Measurements from ENCODE around the gene PRSS8. TPM values are rescaled to one million over a fixed set of nuclear protein-coding genes. Genes with fewer than 3 reads are reported as not detected.
"Not testable (repeated sequence)": the region's sequence is repeated elsewhere in the genome, so short reads cannot be mapped to it uniquely, and the experiment has no call there.

PRSS8 gene
- total RNA-seq, 1 donor from 2014 or later, result 3.8 TPM

DNA sequence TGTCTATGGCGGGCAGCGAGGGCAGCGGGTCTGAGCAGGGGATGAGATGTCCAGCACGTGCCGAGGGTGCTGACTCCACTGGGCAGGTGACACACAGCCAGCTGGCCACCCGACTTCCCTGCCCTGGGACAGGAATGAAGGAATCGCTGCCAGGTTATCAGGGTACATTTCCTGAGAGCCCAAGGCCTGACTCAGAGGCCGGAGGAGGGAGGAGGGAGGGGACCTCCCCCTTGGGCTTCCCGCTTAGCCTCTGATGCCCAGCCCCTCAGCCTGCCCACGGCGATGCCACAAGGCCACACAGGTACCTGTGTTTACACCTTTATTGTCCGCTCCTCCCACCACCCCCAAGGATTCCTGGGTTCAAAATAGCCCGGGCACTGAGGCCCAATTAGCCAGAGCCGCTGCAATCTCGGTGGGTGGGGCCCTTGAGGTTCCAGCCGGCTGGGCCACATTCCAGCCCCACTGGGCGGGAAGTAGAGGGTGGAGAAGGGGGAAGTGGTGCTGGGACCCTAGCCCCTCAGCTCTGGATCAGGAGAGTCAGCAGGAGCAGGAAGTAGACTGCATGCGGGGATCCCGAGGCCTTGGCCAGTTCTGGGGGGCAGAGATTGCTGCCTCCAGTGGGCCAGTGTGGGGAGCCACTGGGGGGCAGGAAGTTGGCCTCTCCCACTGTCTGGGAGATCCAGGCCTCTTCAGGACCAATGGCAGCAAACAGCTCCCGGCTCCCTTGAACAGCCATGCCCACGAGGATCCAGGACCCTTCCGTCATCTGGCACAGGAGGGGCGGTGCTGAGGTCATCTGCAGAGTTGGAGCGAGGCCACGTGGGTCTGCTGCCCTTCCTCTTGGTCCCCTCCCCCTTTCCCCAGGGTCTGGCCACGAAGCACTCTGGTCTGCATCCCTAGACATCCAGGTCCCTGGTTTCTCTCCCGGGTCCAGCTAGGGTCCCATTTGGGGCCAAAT lies 3.4 kb upstream of the PRSS8 start:
- DNase-seq (ENCODE audit: low spot score), result no peak
- Mint-ChIP-seq H3K9me3 (ENCODE audit: unreplicated experiment) (no peaks in the 10 kb centered on the region), H3K4me3 (ENCODE audit: unreplicated experiment) (no peak overlapping the region), H3K4me1 (ENCODE audit: unreplicated experiment) (peaks cover 10% of the 10 kb centered on the region), H3K36me3 (ENCODE audit: low read depth, unreplicated experiment) (peaks cover 6% of the 10 kb centered on the region), H3K27me3 (ENCODE audit: unreplicated experiment) (peaks cover 18% of the 10 kb centered on the region), H3K27ac (ENCODE audit: unreplicated experiment) (no peak overlapping the region)
- TF ChIP-seq, protein P1, sequence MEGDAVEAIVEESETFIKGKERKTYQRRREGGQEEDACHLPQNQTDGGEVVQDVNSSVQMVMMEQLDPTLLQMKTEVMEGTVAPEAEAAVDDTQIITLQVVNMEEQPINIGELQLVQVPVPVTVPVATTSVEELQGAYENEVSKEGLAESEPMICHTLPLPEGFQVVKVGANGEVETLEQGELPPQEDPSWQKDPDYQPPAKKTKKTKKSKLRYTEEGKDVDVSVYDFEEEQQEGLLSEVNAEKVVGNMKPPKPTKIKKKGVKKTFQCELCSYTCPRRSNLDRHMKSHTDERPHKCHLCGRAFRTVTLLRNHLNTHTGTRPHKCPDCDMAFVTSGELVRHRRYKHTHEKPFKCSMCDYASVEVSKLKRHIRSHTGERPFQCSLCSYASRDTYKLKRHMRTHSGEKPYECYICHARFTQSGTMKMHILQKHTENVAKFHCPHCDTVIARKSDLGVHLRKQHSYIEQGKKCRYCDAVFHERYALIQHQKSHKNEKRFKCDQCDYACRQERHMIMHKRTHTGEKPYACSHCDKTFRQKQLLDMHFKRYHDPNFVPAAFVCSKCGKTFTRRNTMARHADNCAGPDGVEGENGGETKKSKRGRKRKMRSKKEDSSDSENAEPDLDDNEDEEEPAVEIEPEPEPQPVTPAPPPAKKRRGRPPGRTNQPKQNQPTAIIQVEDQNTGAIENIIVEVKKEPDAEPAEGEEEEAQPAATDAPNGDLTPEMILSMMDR (IDR thresholded peaks at IDR 0.05; ENCODE audit: unreplicated experiment), result no peak

DNA sequence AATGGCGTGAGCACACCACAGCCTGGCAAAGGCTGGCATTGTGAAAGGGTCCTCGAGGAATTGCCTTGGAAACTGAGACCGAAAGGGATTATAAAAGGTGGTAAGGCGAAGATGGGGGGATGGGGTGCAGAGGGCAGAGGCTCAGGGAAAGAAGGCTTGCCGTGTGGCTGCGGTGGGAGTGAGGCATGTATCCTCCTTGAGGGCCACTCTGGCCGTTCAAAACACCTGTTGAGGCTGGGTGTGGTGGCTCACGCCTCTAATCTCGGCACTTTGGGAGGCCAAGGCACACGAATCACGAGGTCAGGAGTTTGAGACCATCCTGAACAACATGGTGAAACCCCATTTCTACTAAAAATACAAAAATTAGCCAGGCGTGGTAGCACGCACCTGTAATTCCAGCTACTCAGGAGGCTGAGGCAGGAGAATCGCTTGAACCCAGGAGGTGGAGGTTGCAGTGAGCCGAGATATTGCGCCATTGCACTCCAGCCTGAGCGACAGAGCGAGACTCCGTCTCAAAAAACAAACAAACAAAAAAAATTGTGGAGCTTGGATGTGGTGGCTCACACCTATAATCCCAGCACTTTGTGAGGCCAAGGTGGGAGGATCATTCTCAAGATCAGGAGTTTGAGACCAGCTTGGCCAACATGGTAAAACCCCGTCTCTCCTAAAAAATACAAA lies 1.4 kb upstream of the PRSS8 start:
- peaks cover 17% of the 10 kb centered on the region for H3K27me3 Mint-ChIP-seq (ENCODE audit: unreplicated experiment)
- H3K4me3 Mint-ChIP-seq (ENCODE audit: unreplicated experiment); DNase-seq (ENCODE audit: low spot score); H3K9me3 Mint-ChIP-seq (ENCODE audit: unreplicated experiment); H3K27ac Mint-ChIP-seq (ENCODE audit: unreplicated experiment): not testable (repeated sequence)
- H3K36me3 Mint-ChIP-seq (ENCODE audit: low read depth, unreplicated experiment), result peaks cover 11% of the 10 kb centered on the region
- peaks cover 12% of the 10 kb centered on the region for H3K4me1 Mint-ChIP-seq (ENCODE audit: unreplicated experiment)

DNA sequence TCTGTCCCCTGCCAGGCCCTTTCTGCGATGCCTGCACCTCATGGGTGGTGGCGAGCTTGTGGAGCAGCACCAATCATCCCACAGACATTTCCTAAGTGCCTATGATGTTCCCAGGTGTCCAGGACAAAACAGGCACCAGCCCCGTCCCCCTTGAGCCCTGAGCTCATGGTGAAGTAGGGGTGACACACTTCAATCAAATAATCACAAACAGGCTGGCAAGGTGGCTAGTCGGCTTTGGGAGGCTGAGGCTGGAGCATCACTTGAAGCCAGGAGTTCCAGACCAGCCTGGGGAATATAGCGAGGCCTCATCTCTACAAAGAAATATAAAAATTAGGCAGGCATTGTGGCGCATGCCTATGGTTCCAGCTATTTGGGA lies 748 bp upstream of the PRSS8 start:
- Mint-ChIP-seq H3K4me1 (ENCODE audit: unreplicated experiment) (peaks cover 12% of the 10 kb centered on the region), H3K9me3 (ENCODE audit: unreplicated experiment) (no peaks in the 10 kb centered on the region), H3K27ac (ENCODE audit: unreplicated experiment) (no peak overlapping the region), H3K27me3 (ENCODE audit: unreplicated experiment) (peaks cover 17% of the 10 kb centered on the region), H3K4me3 (ENCODE audit: unreplicated experiment) (peak overlapping the region; percentile 54), H3K36me3 (ENCODE audit: low read depth, unreplicated experiment) (peaks cover 12% of the 10 kb centered on the region)
- no peak for DNase-seq (ENCODE audit: low spot score)
- TF ChIP-seq, protein P1 (IDR thresholded peaks at IDR 0.05; ENCODE audit: unreplicated experiment), result no peak

DNA sequence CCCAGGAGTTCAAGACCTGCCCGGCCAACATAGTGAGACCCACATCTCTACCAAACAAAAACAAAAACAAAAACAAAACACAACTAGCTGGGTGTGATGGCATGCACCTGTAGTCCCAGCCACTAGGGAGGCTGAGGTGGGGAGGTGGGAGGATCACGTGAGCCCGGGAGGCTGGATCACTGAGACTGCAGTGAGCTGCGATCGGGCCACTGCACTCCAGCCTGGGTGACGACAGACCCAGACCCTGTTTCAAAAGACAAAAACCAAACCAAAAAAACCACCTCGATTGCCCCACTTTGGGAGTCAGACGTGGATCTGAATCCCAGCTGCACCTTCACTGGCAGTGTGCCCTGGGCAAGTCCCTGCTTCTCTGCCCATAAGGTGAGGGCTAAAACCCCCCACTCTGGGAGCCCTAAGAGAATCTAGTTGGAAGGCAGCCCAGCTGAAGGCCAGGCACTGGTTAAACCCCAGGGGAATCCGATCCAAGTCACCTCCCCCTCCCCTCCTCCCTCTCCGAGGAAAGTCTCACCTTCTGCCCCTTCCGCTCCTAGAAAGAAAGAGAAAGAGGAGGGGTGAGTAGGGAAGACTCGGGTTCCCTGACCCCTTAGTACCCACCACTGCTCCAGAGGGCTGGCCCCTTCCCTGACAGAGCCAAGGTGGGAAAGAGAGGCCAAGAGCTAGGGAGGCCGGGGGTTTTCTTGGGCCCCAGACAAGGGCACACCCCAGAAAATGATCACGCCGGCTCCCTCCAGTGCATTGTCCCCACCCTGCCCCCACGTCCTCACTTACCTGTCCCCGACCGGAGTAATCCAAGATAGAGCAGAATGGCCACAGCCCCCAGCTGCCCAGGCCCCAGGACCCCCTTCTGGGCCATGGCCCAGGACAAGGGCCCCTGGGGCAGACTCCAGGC lies 647 bp downstream of the PRSS8 start:
- Mint-ChIP-seq H3K27me3 (ENCODE audit: unreplicated experiment) (peaks cover 19% of the 10 kb centered on the region), H3K4me3 (ENCODE audit: unreplicated experiment) (no peak overlapping the region), H3K4me1 (ENCODE audit: unreplicated experiment) (peaks cover 12% of the 10 kb centered on the region), H3K36me3 (ENCODE audit: low read depth, unreplicated experiment) (peaks cover 19% of the 10 kb centered on the region), H3K27ac (ENCODE audit: unreplicated experiment) (no peak overlapping the region), H3K9me3 (ENCODE audit: unreplicated experiment) (no peaks in the 10 kb centered on the region)
- TF ChIP-seq, protein P1 (IDR thresholded peaks at IDR 0.05; ENCODE audit: unreplicated experiment), result no peak
- DNase-seq (ENCODE audit: low spot score), result no peak

DNA sequence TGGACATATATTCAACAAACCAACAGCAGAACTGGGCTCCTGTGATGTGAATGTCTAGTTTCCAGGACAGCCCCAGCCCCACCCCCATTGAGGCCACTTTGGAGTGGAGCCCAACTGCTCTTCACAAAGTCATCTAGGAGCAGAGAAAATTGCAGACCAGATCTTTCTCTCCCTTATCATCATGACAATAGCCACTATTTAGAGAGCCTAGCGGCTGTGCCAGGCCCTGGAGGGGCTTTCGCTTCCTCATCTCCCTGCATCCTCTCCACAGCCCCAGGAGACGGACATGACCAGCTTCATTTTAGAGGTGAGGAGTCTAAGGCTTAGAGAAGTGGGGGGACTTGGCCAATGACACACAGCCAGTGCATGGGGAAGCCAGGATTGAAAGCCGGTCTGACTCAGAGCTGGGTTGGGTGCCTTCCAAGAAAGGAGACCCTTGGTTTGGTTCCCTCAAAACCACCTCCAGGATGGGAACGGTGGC lies 1.4 kb downstream of the PRSS8 start:
- peaks cover 19% of the 10 kb centered on the region for H3K27me3 Mint-ChIP-seq (ENCODE audit: unreplicated experiment)
- H3K4me3 Mint-ChIP-seq (ENCODE audit: unreplicated experiment), result peak overlapping the region; percentile 45
- peaks cover 19% of the 10 kb centered on the region for H3K36me3 Mint-ChIP-seq (ENCODE audit: low read depth, unreplicated experiment)
- H3K27ac Mint-ChIP-seq (ENCODE audit: unreplicated experiment), result no peak overlapping the region
- H3K9me3 Mint-ChIP-seq (ENCODE audit: unreplicated experiment), result no peaks in the 10 kb centered on the region
- peaks cover 12% of the 10 kb centered on the region for H3K4me1 Mint-ChIP-seq (ENCODE audit: unreplicated experiment)
- TF ChIP-seq, protein P1 (IDR thresholded peaks at IDR 0.05; ENCODE audit: unreplicated experiment), result no peak
- no peak for DNase-seq (ENCODE audit: low spot score)

All from endothelial cell (in vitro differentiated cells).